Endodermal cell (in vitro differentiated cells): ENCODE results near the gene KRT32. TPM values are rescaled to one million over a fixed set of nuclear protein-coding genes. Genes with fewer than 3 reads are reported as not detected.

Experiments used
- DNase-seq: peaks from one replicate; pipeline ENCODE4 v3.0.0-alpha.2; 2017
- H3K27ac ChIP-seq: 2 replicates; pipeline ENCODE4 v1.5.1; 2013; ENCODE audit warnings: mild to moderate bottlenecking, low read depth, low read length, moderate library complexity
- H3K27me3 ChIP-seq: 2 replicates; pipeline ENCODE4 v1.6.1; 2013; ENCODE audit warnings: mild to moderate bottlenecking, low read length, moderate library complexity; ENCODE audit not compliant: insufficient read depth, control insufficient read depth, poor library complexity, severe bottlenecking
- H3K36me3 ChIP-seq: 2 replicates; pipeline ENCODE4 v1.7.0; 2013; ENCODE audit warnings: mild to moderate bottlenecking, low read length, moderate library complexity; ENCODE audit not compliant: control insufficient read depth, insufficient read depth
- H3K4me1 ChIP-seq: one replicate; pipeline ENCODE4 v1.7.0; 2013; ENCODE audit warnings: low read length; ENCODE audit not compliant: control insufficient read depth, insufficient read depth
- H3K4me3 ChIP-seq: 2 replicates; pipeline ENCODE4 v1.5.1; 2013; ENCODE audit warnings: mild to moderate bottlenecking, low read length, moderate library complexity
- H3K9ac ChIP-seq: 2 replicates; pipeline ENCODE4 v1.6.1; 2013; ENCODE audit warnings: mild to moderate bottlenecking, low read length, moderate library complexity; ENCODE audit not compliant: poor library complexity, severe bottlenecking; ENCODE audit errors: extremely low read depth
- H3K9me3 ChIP-seq: 2 replicates; pipeline ENCODE4 v1.6.1; 2013; ENCODE audit warnings: mild to moderate bottlenecking, low read length, moderate library complexity; ENCODE audit not compliant: control insufficient read depth
- H3K27ac Mint-ChIP-seq: 2 replicates; pipeline ENCODE4 v1.8.0; 2020; ENCODE audit warnings: mixed read lengths
- H3K27me3 Mint-ChIP-seq: 2 replicates; pipeline ENCODE4 v1.8.0; 2021; ENCODE audit warnings: mild to moderate bottlenecking, mixed read lengths; ENCODE audit not compliant: insufficient read depth
- H3K36me3 Mint-ChIP-seq: 2 replicates; pipeline ENCODE4 v1.8.0; 2020; ENCODE audit warnings: low read depth, mixed read lengths
- H3K4me1 Mint-ChIP-seq: 2 replicates; pipeline ENCODE4 v1.8.0; 2020; ENCODE audit warnings: mixed read lengths
- H3K4me3 Mint-ChIP-seq: 2 replicates; pipeline ENCODE4 v1.8.0; 2020; ENCODE audit warnings: mild to moderate bottlenecking, moderate library complexity, mixed read lengths
- H3K9me3 Mint-ChIP-seq: 2 replicates; pipeline ENCODE4 v1.8.0; 2020; ENCODE audit warnings: mild to moderate bottlenecking, mixed read lengths
- CTCF ChIP-seq: fragments of 200-600 bp; sonication (generic); conservative IDR thresholded peaks from 2 replicates; pipeline ENCODE4 v1.5.0; 2021; ENCODE audit warnings: antibody characterized with exemption, mild to moderate bottlenecking
- WGBS, 2 experiments: methylation state at CpG; one replicate each; pipeline versions ENCODE4 v1.1.5 to v1.1.7; 2013; ENCODE audit warnings: missing lambda C conversion rate in 2 of 2, mixed read lengths in 1 of 2; ENCODE audit not compliant: insufficient coverage in 1 of 2, insufficient read length in 1 of 2; 5-methylcytosine and 5-hydroxymethylcytosine counted together
- total RNA-seq, 2 donors: library from RNA; stranded (reverse); fragmentation: NEBNext Ultra II Directional in 1 of 2; extraction: Animal tissue kit (Norgen Biotek cat#: 25700) in 1 of 2; gene quantifications; 2 replicates in 1 of 2; 3 replicates in 1 of 2; pipeline ENCODE4 v1.2.1, GENCODE V29; 2021

Gene KRT32
- total RNA-seq, 2 donors from 2014 or later, result not detected

- H3K4me3 ChIP-seq, result no peak overlapping the region
- no peak overlapping the region for H3K27ac ChIP-seq
- no peak for DNase-seq
- H3K4me1 ChIP-seq, result no peaks in the 10 kb centered on the region
- peaks cover 11% of the 10 kb centered on the region for H3K9me3 ChIP-seq
- H3K27me3 ChIP-seq, result no peaks in the 10 kb centered on the region
- WGBS, 2 experiments, result 88 to 89% methylated on average over 4 of the region's 4 CpGs
- Mint-ChIP-seq H3K27me3 (peaks cover 3% of the 10 kb centered on the region), H3K36me3 (no peaks in the 10 kb centered on the region), H3K4me3 (no peak overlapping the region), H3K27ac (no peak overlapping the region), H3K4me1 (no peaks in the 10 kb centered on the region), H3K9me3 (peaks cover 6% of the 10 kb centered on the region)
- no peaks in the 10 kb centered on the region for H3K36me3 ChIP-seq
- H3K9ac ChIP-seq, result no peak overlapping the region
- TF ChIP-seq CTCF, result no peak
Observed at GRCh38 chr17:41467561-41467960, 375 bp upstream of the KRT32 start.

GRCh38 chr17:41464682-41465081 lies 2.5 kb downstream of the KRT32 start:
- Histone ChIP-seq H3K27me3 (no peaks in the 10 kb centered on the region), H3K4me1 (no peaks in the 10 kb centered on the region), H3K36me3 (no peaks in the 10 kb centered on the region), H3K9ac (no peak overlapping the region), H3K9me3 (no peaks in the 10 kb centered on the region), H3K27ac (no peak overlapping the region), H3K4me3 (no peak overlapping the region)
- H3K27me3 Mint-ChIP-seq, result no peaks in the 10 kb centered on the region
- no peak for DNase-seq
- WGBS, 2 experiments, result 89 to 90% methylated on average over 6 of the region's 6 CpGs
- no peaks in the 10 kb centered on the region for H3K36me3 Mint-ChIP-seq
- peaks cover 3% of the 10 kb centered on the region for H3K9me3 Mint-ChIP-seq
- no peak for TF ChIP-seq CTCF
- no peak overlapping the region for H3K4me3 Mint-ChIP-seq
- H3K4me1 Mint-ChIP-seq, result no peaks in the 10 kb centered on the region
- H3K27ac Mint-ChIP-seq, result no peak overlapping the region

- Histone ChIP-seq H3K4me1 (no peaks in the 10 kb centered on the region), H3K27me3 (no peaks in the 10 kb centered on the region), H3K9me3 (no peaks in the 10 kb centered on the region), H3K9ac (no peak overlapping the region), H3K4me3 (no peak overlapping the region), H3K27ac (no peak overlapping the region), H3K36me3 (no peaks in the 10 kb centered on the region)
- H3K36me3 Mint-ChIP-seq, result no peaks in the 10 kb centered on the region
- H3K4me1 Mint-ChIP-seq, result no peaks in the 10 kb centered on the region
- WGBS, 2 experiments, result 88 to 93% methylated on average over 8 to 11 of the region's 11 CpGs
- DNase-seq, result no peak
- no peak for TF ChIP-seq CTCF
- H3K9me3 Mint-ChIP-seq, result peaks cover 1% of the 10 kb centered on the region
- no peak overlapping the region for H3K4me3 Mint-ChIP-seq
- H3K27ac Mint-ChIP-seq, result no peak overlapping the region
- no peaks in the 10 kb centered on the region for H3K27me3 Mint-ChIP-seq
Observed at GRCh38 chr17:41464173-41464572, 3.0 kb downstream of the KRT32 start.
